ENCODE results near the gene HK1.

DNA sequence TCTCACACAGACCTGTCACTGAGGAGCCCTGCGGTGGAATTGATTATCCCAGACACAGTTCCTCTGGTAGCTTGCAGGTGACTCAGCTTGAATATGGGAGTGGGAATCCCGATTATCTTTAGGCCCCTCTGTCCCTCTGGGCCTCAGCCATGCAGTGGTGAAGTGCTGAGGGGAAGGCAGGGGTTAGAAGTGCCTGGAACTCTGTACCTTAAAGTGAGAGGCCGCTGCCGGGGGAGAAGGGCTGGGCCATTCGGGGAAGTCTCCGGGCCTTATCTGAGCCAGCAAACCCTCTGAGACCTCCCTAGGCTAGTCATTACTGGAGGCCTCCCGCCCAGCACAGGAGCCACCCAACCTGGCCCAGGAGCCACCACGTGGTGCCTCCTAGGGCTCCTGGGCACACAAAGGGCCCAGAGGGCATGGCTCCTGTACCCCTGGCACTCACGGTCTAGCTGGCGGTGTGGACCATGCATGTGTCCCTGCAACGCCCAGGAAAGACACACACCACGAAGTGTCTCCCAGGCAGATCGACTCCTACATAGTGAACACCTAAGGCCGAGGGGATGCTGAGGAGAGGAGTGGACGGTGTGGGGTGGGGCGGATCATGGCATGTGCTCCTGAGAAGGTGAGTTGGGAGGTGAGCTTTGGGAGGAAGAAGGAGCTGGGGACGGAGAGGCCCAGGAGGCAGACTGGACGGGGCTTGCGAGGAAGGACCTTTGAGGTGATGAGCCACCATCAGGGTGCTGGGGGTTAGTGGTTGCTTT lies 56.2 kb downstream of the HK1 start:
- no peak for TF ChIP-seq JUN (CRISPR knock-in tag; IDR thresholded peaks at IDR 0.05)
- no peak for TF ChIP-seq ZNF317 (CRISPR knock-in tag; IDR thresholded peaks at IDR 0.05; ENCODE audit: borderline replicate concordance, low read depth)
- no peak for TF ChIP-seq CTCF (IDR thresholded peaks at IDR 0.05)
- TF ChIP-seq CREB1 (CRISPR knock-in tag; IDR thresholded peaks at IDR 0.05): no peak
- no peak for TF ChIP-seq PRDM15 (CRISPR knock-in tag; IDR thresholded peaks at IDR 0.05)
- TF ChIP-seq HMGXB4 (CRISPR knock-in tag; IDR thresholded peaks at IDR 0.05): no peak
- TF ChIP-seq CREM (CRISPR knock-in tag; IDR thresholded peaks at IDR 0.05): no peak
- TF ChIP-seq, protein P1, sequence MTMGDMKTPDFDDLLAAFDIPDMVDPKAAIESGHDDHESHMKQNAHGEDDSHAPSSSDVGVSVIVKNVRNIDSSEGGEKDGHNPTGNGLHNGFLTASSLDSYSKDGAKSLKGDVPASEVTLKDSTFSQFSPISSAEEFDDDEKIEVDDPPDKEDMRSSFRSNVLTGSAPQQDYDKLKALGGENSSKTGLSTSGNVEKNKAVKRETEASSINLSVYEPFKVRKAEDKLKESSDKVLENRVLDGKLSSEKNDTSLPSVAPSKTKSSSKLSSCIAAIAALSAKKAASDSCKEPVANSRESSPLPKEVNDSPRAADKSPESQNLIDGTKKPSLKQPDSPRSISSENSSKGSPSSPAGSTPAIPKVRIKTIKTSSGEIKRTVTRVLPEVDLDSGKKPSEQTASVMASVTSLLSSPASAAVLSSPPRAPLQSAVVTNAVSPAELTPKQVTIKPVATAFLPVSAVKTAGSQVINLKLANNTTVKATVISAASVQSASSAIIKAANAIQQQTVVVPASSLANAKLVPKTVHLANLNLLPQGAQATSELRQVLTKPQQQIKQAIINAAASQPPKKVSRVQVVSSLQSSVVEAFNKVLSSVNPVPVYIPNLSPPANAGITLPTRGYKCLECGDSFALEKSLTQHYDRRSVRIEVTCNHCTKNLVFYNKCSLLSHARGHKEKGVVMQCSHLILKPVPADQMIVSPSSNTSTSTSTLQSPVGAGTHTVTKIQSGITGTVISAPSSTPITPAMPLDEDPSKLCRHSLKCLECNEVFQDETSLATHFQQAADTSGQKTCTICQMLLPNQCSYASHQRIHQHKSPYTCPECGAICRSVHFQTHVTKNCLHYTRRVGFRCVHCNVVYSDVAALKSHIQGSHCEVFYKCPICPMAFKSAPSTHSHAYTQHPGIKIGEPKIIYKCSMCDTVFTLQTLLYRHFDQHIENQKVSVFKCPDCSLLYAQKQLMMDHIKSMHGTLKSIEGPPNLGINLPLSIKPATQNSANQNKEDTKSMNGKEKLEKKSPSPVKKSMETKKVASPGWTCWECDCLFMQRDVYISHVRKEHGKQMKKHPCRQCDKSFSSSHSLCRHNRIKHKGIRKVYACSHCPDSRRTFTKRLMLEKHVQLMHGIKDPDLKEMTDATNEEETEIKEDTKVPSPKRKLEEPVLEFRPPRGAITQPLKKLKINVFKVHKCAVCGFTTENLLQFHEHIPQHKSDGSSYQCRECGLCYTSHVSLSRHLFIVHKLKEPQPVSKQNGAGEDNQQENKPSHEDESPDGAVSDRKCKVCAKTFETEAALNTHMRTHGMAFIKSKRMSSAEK (CRISPR knock-in tag; IDR thresholded peaks at IDR 0.05; ENCODE audit: borderline replicate concordance): no peak
- no peak for TF ChIP-seq CBFB (CRISPR knock-in tag; IDR thresholded peaks at IDR 0.05; ENCODE audit: low read depth)
- no peak for TF ChIP-seq NFYB (CRISPR knock-in tag; conservative IDR thresholded peaks at IDR 0.05; ENCODE audit: low read depth)
- no peak for TF ChIP-seq NFE2L1 (CRISPR knock-in tag; IDR thresholded peaks at IDR 0.05)
